CD4-positive, alpha-beta T cell (primary cell): ENCODE data around the gene ARHGAP31. TPM values are rescaled to one million over a fixed set of nuclear protein-coding genes. Genes with fewer than 3 reads are reported as not detected.

Experiments
- ATAC-seq: fragments of 200-7000 bp; cut with Tn5 transposase; one replicate; pipeline ENCODE4 v1.10.0; 2022; ENCODE audit warnings: mild to moderate bottlenecking; ENCODE audit not compliant: poor library complexity
- CTCF ChIA-PET: fragments of 350-600 bp; sonication (Branson Sonifier 250); formaldehyde crosslinking; loops from one replicate; lab custom pipeline; 2021; ENCODE audit warnings: antibody characterized with exemption, inconsistent platforms; lab: Charles Lee
- POLR2A ChIA-PET: fragments of 350-600 bp; sonication (Branson Sonifier 250); formaldehyde crosslinking; loops from one replicate; lab custom pipeline; 2021; ENCODE audit warnings: antibody characterized with exemption, inconsistent platforms; lab: Charles Lee
- DNase-seq, 14 experiments: peaks; one replicate each; pipeline ENCODE4 v3.0.0-alpha.2; 2013 to 2020; ENCODE audit warnings: mixed read lengths in 2 of 14
- H3K27ac ChIP-seq, 2 donors: one replicate each; pipeline versions ENCODE4 v1.5.1 to v1.7.0; 2013; ENCODE audit warnings: low read length in 2 of 2, low read depth in 1 of 2, mild to moderate bottlenecking in 1 of 2
- H3K27me3 ChIP-seq, 2 experiments: 1 replicate in 1 of 2; 2 replicates in 1 of 2; pipeline versions ENCODE4 v1.6.1 to v1.7.0; 2013; ENCODE audit warnings: low read length in 2 of 2, control low read depth in 1 of 2, mild to moderate bottlenecking in 1 of 2, moderate library complexity in 1 of 2; ENCODE audit not compliant: insufficient read depth in 2 of 2, control insufficient read depth in 1 of 2
- H3K36me3 ChIP-seq: one replicate; pipeline ENCODE4 v1.6.1; 2013; ENCODE audit warnings: low read length, control low read depth; ENCODE audit not compliant: insufficient read depth
- H3K4me1 ChIP-seq: one replicate; pipeline ENCODE4 v1.6.1; 2013; ENCODE audit warnings: low read length, control low read depth; ENCODE audit not compliant: insufficient read depth
- H3K4me3 ChIP-seq: one replicate; pipeline ENCODE4 v1.5.1; 2013; ENCODE audit warnings: mild to moderate bottlenecking, low read length, moderate library complexity
- H3K9me3 ChIP-seq, 2 experiments: 1 replicate in 1 of 2; 2 replicates in 1 of 2; pipeline versions ENCODE4 v1.6.1 to v1.7.0; 2013; ENCODE audit warnings: low read length in 2 of 2, mild to moderate bottlenecking in 2 of 2, control low read depth in 1 of 2, moderate library complexity in 1 of 2; ENCODE audit not compliant: control insufficient read depth in 1 of 2, insufficient read depth in 1 of 2
- H3K27ac Mint-ChIP-seq: one replicate; pipeline ENCODE4 v1.8.0; 2020; ENCODE audit warnings: mixed read lengths
- H3K27me3 Mint-ChIP-seq: one replicate; pipeline ENCODE4 v1.8.0; 2021; ENCODE audit warnings: mixed read lengths
- H3K36me3 Mint-ChIP-seq: one replicate; pipeline ENCODE4 v1.8.0; 2021; ENCODE audit warnings: low read depth, mixed read lengths
- H3K4me1 Mint-ChIP-seq: one replicate; pipeline ENCODE4 v1.8.0; 2021; ENCODE audit warnings: low read depth, mixed read lengths
- H3K4me3 Mint-ChIP-seq: one replicate; pipeline ENCODE4 v1.8.0; 2020; ENCODE audit warnings: mild to moderate bottlenecking, mixed read lengths
- H3K9me3 Mint-ChIP-seq: one replicate; pipeline ENCODE4 v1.8.0; 2020; ENCODE audit warnings: mixed read lengths
- CTCF ChIP-seq: fragments of 200-600 bp; IDR thresholded peaks from one replicate; pipeline ENCODE4 v1.8.0; 2022; ENCODE audit warnings: antibody characterized with exemption, mild to moderate bottlenecking
- intact Hi-C, 2 experiments: fragments of 100-400 bp; cut with DNase I in 1 of 2; cut with micrococcal nuclease in 1 of 2; formaldehyde crosslinking; loops; one replicate each; pipeline versions ENCODE4 v1.15.1 to v1.9.0; 2023 to 2025; cut with DNase I, micrococcal nuclease
- total RNA-seq, 174 experiments: library from RNA in 2 of 174; stranded (reverse) in 2 of 174; gene quantifications; one replicate each; pipeline ENCODE4 v1.2.3 and lab custom pipeline; 2021 to 2026

The ARHGAP31 gene
- total RNA-seq, 2 experiments from 2014 or later, result 2.4 to 2.9 TPM

GRCh38 chr3:119382134-119382533 lies 88.0 kb downstream of the ARHGAP31 start:
- H3K27me3 ChIP-seq, result no peaks in the 10 kb centered on the region
- Mint-ChIP-seq H3K4me3 (no peak overlapping the region), H3K27me3 (no peaks in the 10 kb centered on the region), H3K4me1 (no peaks in the 10 kb centered on the region), H3K27ac (no peak overlapping the region), H3K9me3 (no peaks in the 10 kb centered on the region), H3K36me3 (peaks cover 37% of the 10 kb centered on the region)
- no peak overlapping the region for H3K4me3 ChIP-seq
- H3K9me3 ChIP-seq, result no peaks in the 10 kb centered on the region
- CTCF ChIA-PET, result no interaction called here
- DNase-seq (no peak), ATAC-seq (no peak)
- no peaks in the 10 kb centered on the region for H3K4me1 ChIP-seq
- H3K27ac ChIP-seq, result no peak overlapping the region
- no peak for TF ChIP-seq CTCF
- POLR2A ChIA-PET, result no interaction called here
- intact Hi-C loops, result no loop called here
- peaks cover 15% of the 10 kb centered on the region for H3K36me3 ChIP-seq

GRCh38 chr3:119388577-119388976 lies 94.4 kb downstream of the ARHGAP31 start:
- no peaks in the 10 kb centered on the region for H3K9me3 ChIP-seq
- no peaks in the 10 kb centered on the region for H3K27me3 ChIP-seq
- H3K27ac Mint-ChIP-seq, result no peak overlapping the region
- H3K4me1 ChIP-seq, result no peaks in the 10 kb centered on the region
- H3K4me1 Mint-ChIP-seq, result no peaks in the 10 kb centered on the region
- H3K27me3 Mint-ChIP-seq, result no peaks in the 10 kb centered on the region
- H3K36me3 ChIP-seq, result peaks cover 33% of the 10 kb centered on the region
- no peaks in the 10 kb centered on the region for H3K9me3 Mint-ChIP-seq
- no peak overlapping the region for H3K27ac ChIP-seq
- H3K4me3 ChIP-seq, result no peak overlapping the region
- CTCF ChIA-PET, result no interaction called here
- no peak for DNase-seq
- no peak for TF ChIP-seq CTCF
- no peak for ATAC-seq
- POLR2A ChIA-PET, result no interaction called here
- peaks cover 58% of the 10 kb centered on the region for H3K36me3 Mint-ChIP-seq
- intact Hi-C loops, result no loop called here
- no peak overlapping the region for H3K4me3 Mint-ChIP-seq

GRCh38 chr3:119395923-119396358 lies 101.8 kb downstream of the ARHGAP31 start:
- no peak overlapping the region for H3K27ac ChIP-seq
- no peaks in the 10 kb centered on the region for H3K9me3 ChIP-seq
- no peak overlapping the region for H3K4me3 ChIP-seq
- Mint-ChIP-seq H3K27ac (no peak overlapping the region), H3K4me3 (no peak overlapping the region), H3K9me3 (no peaks in the 10 kb centered on the region), H3K4me1 (peaks cover 8% of the 10 kb centered on the region), H3K27me3 (no peaks in the 10 kb centered on the region), H3K36me3 (peaks cover 60% of the 10 kb centered on the region)
- POLR2A ChIA-PET, result no interaction called here
- no peak for ATAC-seq
- no peak for DNase-seq
- peaks cover 32% of the 10 kb centered on the region for H3K36me3 ChIP-seq
- TF ChIP-seq CTCF, result no peak
- no peaks in the 10 kb centered on the region for H3K27me3 ChIP-seq
- CTCF ChIA-PET, result no interaction called here
- intact Hi-C loops, result no loop called here
- H3K4me1 ChIP-seq, result peaks cover 4% of the 10 kb centered on the region
